Endothelial cell of umbilical vein (primary cell): Measurements from ENCODE around the gene POU2AF1. TPM values are rescaled to one million over a fixed set of nuclear protein-coding genes. Genes with fewer than 3 reads are reported as not detected.

Source experiments
- BruUV-seq: library from RNA; stranded (reverse); fragments of 400-500 nt; replicated peaks from 2 replicates; lab custom pipeline; 2021; lab: Mats Ljungman, UMichigan
- CTCF ChIA-PET: fragments of 300-600, 350-600 bp; sonication (Branson Sonifier 250); formaldehyde crosslinking; loops from one replicate; lab custom pipeline; 2021; ENCODE audit warnings: antibody characterized with exemption, inconsistent platforms; lab: Charles Lee
- POLR2A ChIA-PET: fragments of 300-600, 350-600 bp; sonication (Branson Sonifier 250); formaldehyde crosslinking; loops from one replicate; lab custom pipeline; 2021; ENCODE audit warnings: antibody characterized with exemption, inconsistent platforms; lab: Charles Lee
- DNase-seq: peaks from one replicate; pipeline ENCODE4 v3.0.0-alpha.2; 2011; ENCODE audit warnings: low read depth, low spot score
- FAIRE-seq: peaks from 2 replicates; lab custom pipeline; 2011; peaks lifted over from hg19 to GRCh38; lab: Jason Lieb, UNC
- H2AFZ ChIP-seq: 2 replicates; pipeline ENCODE4 v1.6.0; 2012; ENCODE audit warnings: low read depth, low read length, control low read depth, inconsistent platforms
- H3K27ac ChIP-seq: 2 replicates; pipeline ENCODE4 v1.5.1; 2011; ENCODE audit warnings: low read depth, mild to moderate bottlenecking, control low read depth, low read length, moderate library complexity; ENCODE audit not compliant: insufficient read depth
- H3K27me3 ChIP-seq, 2 experiments: 2 replicates each; pipeline versions ENCODE4 v1.6.0 to v1.6.1; 2011; ENCODE audit warnings: low read length in 2 of 2, mixed read lengths in 1 of 2; ENCODE audit not compliant: control insufficient read depth in 2 of 2, insufficient read depth in 2 of 2
- H3K36me3 ChIP-seq, 2 experiments: 2 replicates in 1 of 2; 3 replicates in 1 of 2; pipeline ENCODE4 v1.5.1; 2011; ENCODE audit warnings: low read length in 2 of 2, mild to moderate bottlenecking in 1 of 2, moderate library complexity in 1 of 2; ENCODE audit not compliant: control insufficient read depth in 2 of 2, insufficient read depth in 2 of 2; ENCODE audit errors: extremely low read depth in 1 of 2
- H3K4me1 ChIP-seq: 3 replicates; pipeline ENCODE4 v1.5.1; 2011; ENCODE audit warnings: mild to moderate bottlenecking, low read length; ENCODE audit not compliant: control insufficient read depth, insufficient read depth; ENCODE audit errors: extremely low read depth
- H3K4me2 ChIP-seq: 2 replicates; pipeline ENCODE4 v1.6.1; 2011; ENCODE audit warnings: low read length, control low read depth, mixed read lengths; ENCODE audit not compliant: insufficient read depth
- H3K4me3 ChIP-seq, 3 experiments: fragments of 200-600 bp in 1 of 3; sonication (generic), shearing (Covaris generic) in 1 of 3; replicated peaks in 1 of 3; 2 replicates each; pipeline ENCODE4 v1.5.1; 2011 to 2016; ENCODE audit warnings: control low read depth in 3 of 3, low read length in 3 of 3, mild to moderate bottlenecking in 2 of 3, inconsistent platforms in 1 of 3, low read depth in 1 of 3, moderate library complexity in 1 of 3; ENCODE audit not compliant: insufficient read depth in 1 of 3
- H3K79me2 ChIP-seq: 2 replicates; pipeline ENCODE4 v1.6.0; 2012; ENCODE audit warnings: low read length, inconsistent platforms; ENCODE audit not compliant: control insufficient read depth, insufficient read depth
- H3K9ac ChIP-seq: replicated peaks from 2 replicates; pipeline ENCODE3; 2011; ENCODE audit warnings: low read length, control low read depth; ENCODE audit not compliant: insufficient read depth; ENCODE audit errors: extremely low read depth
- H3K9me1 ChIP-seq: replicated peaks from 3 replicates; pipeline ENCODE4 v1.6.0; 2011; ENCODE audit warnings: mild to moderate bottlenecking, low read length; ENCODE audit not compliant: control insufficient read depth, insufficient read depth; ENCODE audit errors: extremely low read depth
- H3K9me3 ChIP-seq: replicated peaks from 2 replicates; pipeline ENCODE4 v1.5.1; 2012; ENCODE audit warnings: low read length, inconsistent platforms; ENCODE audit not compliant: control insufficient read depth, insufficient read depth
- H4K20me1 ChIP-seq: replicated peaks from 2 replicates; pipeline ENCODE3; 2011; ENCODE audit warnings: mild to moderate bottlenecking, low read length; ENCODE audit not compliant: control insufficient read depth, insufficient read depth; ENCODE audit errors: extremely low read depth
- EZH2 ChIP-seq: IDR thresholded peaks from 2 replicates; pipeline ENCODE4 v1.6.1; 2012; ENCODE audit warnings: borderline replicate concordance, low read depth, mild to moderate bottlenecking, moderate library complexity, low read length, inconsistent platforms; ENCODE audit not compliant: severe bottlenecking
- FOS ChIP-seq: IDR thresholded peaks from 2 replicates; pipeline ENCODE4 v1.6.1; 2011; ENCODE audit warnings: mild to moderate bottlenecking, low read length, moderate library complexity, borderline replicate concordance; ENCODE audit not compliant: insufficient read depth
- GATA2 ChIP-seq: IDR thresholded peaks from 2 replicates; pipeline ENCODE4 v1.7.0; 2011; ENCODE audit warnings: low read depth, mild to moderate bottlenecking, moderate library complexity, mixed read lengths, low read length; ENCODE audit not compliant: insufficient read length, insufficient read depth
- JUN ChIP-seq: IDR thresholded peaks from 2 replicates; pipeline ENCODE4 v1.6.1; 2011; ENCODE audit warnings: borderline replicate concordance, low read depth; ENCODE audit not compliant: insufficient read length, insufficient read depth
- MYC ChIP-seq: IDR thresholded peaks from one replicate; pipeline ENCODE4 v1.6.1; 2011; ENCODE audit warnings: mild to moderate bottlenecking, low read depth, low read length
- POLR2A ChIP-seq: IDR thresholded peaks from 2 replicates; pipeline ENCODE4 v1.6.1; 2012; ENCODE audit warnings: low read depth, mild to moderate bottlenecking, control low read depth, low read length
- POLR2AphosphoS5 ChIP-seq: IDR thresholded peaks from 2 replicates; pipeline ENCODE4 v1.6.1; 2012; ENCODE audit warnings: low read depth, mild to moderate bottlenecking, control low read depth, low read length, moderate library complexity; ENCODE audit not compliant: insufficient read depth
- dilution Hi-C: fragments of 300-500 bp; cut with MboI; formaldehyde crosslinking; loops from one replicate; pipeline ENCODE4 v1.15.0; 2019; ENCODE audit warnings: low sequenced_read_pairs; ENCODE audit not compliant: extremely low pct_ligation_motif_present
- intact Hi-C: fragments of 100-400 bp; cut with micrococcal nuclease; formaldehyde crosslinking; loops from one replicate; pipeline ENCODE4 v1.10.0; 2022
- polyA plus RNA-seq, 4 experiments: library from polyadenylated mRNA; depleted of rRNA in 3 of 4; stranded (reverse) in 3 of 4; unstranded in 1 of 4; fragments of >200 nt; gene quantifications; 2 replicates each; pipeline versions ENCODE4 v1.2.1 to v1.2.3, GENCODE V29; 2011 to 2012; ENCODE audit warnings: missing spikeins in 1 of 4
- total RNA-seq: library from RNA; stranded (reverse); gene quantifications from 2 replicates; pipeline ENCODE4 v1.2.3, GENCODE V29; 2021
- TF ChIP-seq, protein P1 (sequence below), 2 donors: IDR thresholded peaks; 1 replicate in 1 of 2; 2 replicates in 1 of 2; pipeline ENCODE4 v1.5.1; 2011; ENCODE audit warnings: low read length in 2 of 2, mild to moderate bottlenecking in 2 of 2, moderate library complexity in 2 of 2, control low read depth in 1 of 2, inconsistent platforms in 1 of 2, low read depth in 1 of 2; ENCODE audit not compliant: insufficient read depth in 1 of 2; ENCODE audit errors: extremely low read depth in 1 of 2
- TF ChIP-seq, protein P2 (sequence below): IDR thresholded peaks from 2 replicates; pipeline ENCODE4 v1.6.1; 2011; ENCODE audit not compliant: insufficient read depth, insufficient read length

Gene POU2AF1
- total and polyA plus RNA-seq, 2 donors (not counting 3 experiments of a cell fraction or from before 2014, with no cell fraction given) = not detected

DNA sequence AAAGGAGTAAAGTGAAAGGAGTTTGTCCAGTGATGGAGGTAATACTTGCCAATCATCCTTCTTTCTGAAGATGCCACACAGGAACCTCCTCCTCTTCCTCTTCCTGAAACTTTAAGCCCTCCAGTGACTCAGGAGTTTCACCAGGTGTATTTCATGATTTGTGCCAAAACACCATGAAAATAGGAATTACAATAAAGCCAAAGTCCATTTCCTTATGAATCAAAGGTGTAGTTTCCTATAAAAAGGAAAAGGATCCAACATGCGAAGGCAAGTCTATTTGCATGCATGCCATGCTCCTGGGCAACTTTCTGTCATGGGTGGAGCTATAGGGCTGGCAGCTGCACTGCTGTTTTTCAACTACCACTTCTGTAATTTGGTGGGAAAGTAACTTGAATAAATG lies 9.8 kb upstream of the POU2AF1 start:
- no peaks in the 10 kb centered on the region for H4K20me1 ChIP-seq
- H3K9me1 ChIP-seq = no peaks in the 10 kb centered on the region
- ChIA-PET POLR2A (no interaction called here), CTCF (no interaction called here)
- no peaks in the 10 kb centered on the region for H3K79me2 ChIP-seq
- no peaks in the 10 kb centered on the region for H3K36me3 ChIP-seq
- no peaks in the 10 kb centered on the region for H3K9me3 ChIP-seq
- H3K4me1 ChIP-seq = no peaks in the 10 kb centered on the region
- no peaks in the 10 kb centered on the region for H3K27me3 ChIP-seq
- BruUV-seq = no TSS peak
- FAIRE-seq = no peak
- no peak overlapping the region for H3K4me3 ChIP-seq
- no peak for DNase-seq
- H3K27ac ChIP-seq = no peak overlapping the region
- no peak overlapping the region for H3K4me2 ChIP-seq
- H3K9ac ChIP-seq = no peak overlapping the region
- dilution Hi-C loops = no loop called here
- no peak overlapping the region for H2AFZ ChIP-seq
- TF ChIP-seq EZH2 (no peak), POLR2A (no peak), GATA2 (no peak), JUN (no peak), MYC (no peak), FOS (no peak), POLR2AphosphoS5 (no peak)
- TF ChIP-seq, protein P1, sequence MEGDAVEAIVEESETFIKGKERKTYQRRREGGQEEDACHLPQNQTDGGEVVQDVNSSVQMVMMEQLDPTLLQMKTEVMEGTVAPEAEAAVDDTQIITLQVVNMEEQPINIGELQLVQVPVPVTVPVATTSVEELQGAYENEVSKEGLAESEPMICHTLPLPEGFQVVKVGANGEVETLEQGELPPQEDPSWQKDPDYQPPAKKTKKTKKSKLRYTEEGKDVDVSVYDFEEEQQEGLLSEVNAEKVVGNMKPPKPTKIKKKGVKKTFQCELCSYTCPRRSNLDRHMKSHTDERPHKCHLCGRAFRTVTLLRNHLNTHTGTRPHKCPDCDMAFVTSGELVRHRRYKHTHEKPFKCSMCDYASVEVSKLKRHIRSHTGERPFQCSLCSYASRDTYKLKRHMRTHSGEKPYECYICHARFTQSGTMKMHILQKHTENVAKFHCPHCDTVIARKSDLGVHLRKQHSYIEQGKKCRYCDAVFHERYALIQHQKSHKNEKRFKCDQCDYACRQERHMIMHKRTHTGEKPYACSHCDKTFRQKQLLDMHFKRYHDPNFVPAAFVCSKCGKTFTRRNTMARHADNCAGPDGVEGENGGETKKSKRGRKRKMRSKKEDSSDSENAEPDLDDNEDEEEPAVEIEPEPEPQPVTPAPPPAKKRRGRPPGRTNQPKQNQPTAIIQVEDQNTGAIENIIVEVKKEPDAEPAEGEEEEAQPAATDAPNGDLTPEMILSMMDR (IDR thresholded peaks at IDR 0.05; ENCODE audit: extremely low read depth in 1 of 2, insufficient read depth in 1 of 2, low read depth in 1 of 2, low read length in 2 of 2) = no peak
- TF ChIP-seq, protein P2, sequence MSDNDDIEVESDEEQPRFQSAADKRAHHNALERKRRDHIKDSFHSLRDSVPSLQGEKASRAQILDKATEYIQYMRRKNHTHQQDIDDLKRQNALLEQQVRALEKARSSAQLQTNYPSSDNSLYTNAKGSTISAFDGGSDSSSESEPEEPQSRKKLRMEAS = no peak
- intact Hi-C loops = no loop called here
